IMR-90 (cell line): ENCODE measurements around the gene PRKCE. TPM values are rescaled to one million over a fixed set of nuclear protein-coding genes. Genes with fewer than 3 reads are reported as not detected.

ENCODE experiments used
- ATAC-seq: fragments of 200-7000 bp; cut with Tn5 transposase; 2 replicates; pipeline ENCODE4 v1.9.1; 2020; ENCODE audit warnings: low read depth, mild to moderate bottlenecking, moderate library complexity
- BruUV-seq: library from RNA; stranded (reverse); fragments of 400-500 nt; replicated peaks from 2 replicates; lab custom pipeline; 2021; lab: Mats Ljungman, UMichigan
- CTCF ChIA-PET: fragments of 300-600 bp; formaldehyde crosslinking; extraction: SDS; loops from one replicate; lab custom pipeline; 2021; ENCODE audit warnings: antibody characterized with exemption; lab: Yijun Ruan, JAX
- POLR2A ChIA-PET: fragments of 300-600 bp; sonication (Branson Sonifier 250); formaldehyde crosslinking; loops from one replicate; lab custom pipeline; 2022; ENCODE audit warnings: antibody characterized with exemption; ENCODE audit not compliant: unreplicated experiment; lab: Charles Lee
- DNase-seq: peaks from one replicate; pipeline ENCODE4 v3.0.0; 2013
- H2AFZ ChIP-seq: replicated peaks from 2 replicates; pipeline ENCODE3; 2013; ENCODE audit warnings: low read length, mild to moderate bottlenecking; ENCODE audit not compliant: poor library complexity
- H2AK5ac ChIP-seq: 2 replicates; pipeline ENCODE4 v1.6.1; 2013; ENCODE audit warnings: low read depth, low read length, inconsistent platforms
- H2AK9ac ChIP-seq: replicated peaks from 2 replicates; pipeline ENCODE3; 2013; ENCODE audit warnings: mild to moderate bottlenecking, low read depth, low read length, moderate library complexity; ENCODE audit not compliant: poor library complexity
- H2BK120ac ChIP-seq: 2 replicates; pipeline ENCODE4 v1.6.1; 2013; ENCODE audit warnings: low read depth, low read length, inconsistent platforms
- H2BK15ac ChIP-seq: 3 replicates; pipeline ENCODE4 v1.6.1; 2013; ENCODE audit warnings: low read depth, low read length, inconsistent platforms
- H2BK20ac ChIP-seq: 2 replicates; pipeline ENCODE4 v1.6.1; 2013; ENCODE audit warnings: low read depth, mild to moderate bottlenecking, inconsistent platforms, low read length, moderate library complexity
- H2BK5ac ChIP-seq: 2 replicates; pipeline ENCODE4 v1.6.1; 2013; ENCODE audit warnings: mild to moderate bottlenecking, low read depth, low read length, inconsistent platforms; ENCODE audit not compliant: poor library complexity, severe bottlenecking
- H3K14ac ChIP-seq: replicated peaks from 2 replicates; pipeline ENCODE4 v1.6.1; 2013; ENCODE audit warnings: low read depth, low read length, inconsistent platforms
- H3K18ac ChIP-seq: 2 replicates; pipeline ENCODE4 v1.6.1; 2013; ENCODE audit warnings: low read depth, low read length, control low read depth
- H3K23ac ChIP-seq: 2 replicates; pipeline ENCODE4 v1.6.1; 2013; ENCODE audit warnings: low read depth, low read length, inconsistent platforms
- H3K27ac ChIP-seq: 2 replicates; pipeline ENCODE4 v1.5.1; 2013; ENCODE audit warnings: mild to moderate bottlenecking, control low read depth, low read length; ENCODE audit not compliant: insufficient read depth
- H3K27me3 ChIP-seq: 2 replicates; pipeline ENCODE4 v1.6.1; 2013; ENCODE audit warnings: low read length; ENCODE audit not compliant: control insufficient read depth, insufficient read depth
- H3K36me3 ChIP-seq: 2 replicates; pipeline ENCODE4 v1.6.1; 2013; ENCODE audit warnings: low read length, mixed read lengths; ENCODE audit not compliant: control insufficient read depth, insufficient read depth
- H3K4ac ChIP-seq: 2 replicates; pipeline ENCODE4 v1.6.1; 2013; ENCODE audit warnings: low read depth, low read length, inconsistent platforms
- H3K4me1 ChIP-seq: 2 replicates; pipeline ENCODE4 v1.6.1; 2013; ENCODE audit warnings: low read length, mixed read lengths; ENCODE audit not compliant: control insufficient read depth, insufficient read depth
- H3K4me2 ChIP-seq: 2 replicates; pipeline ENCODE4 v1.6.1; 2013; ENCODE audit warnings: low read depth, mild to moderate bottlenecking, control low read depth, low read length, moderate library complexity
- H3K4me3 ChIP-seq: 2 replicates; pipeline ENCODE4 v1.5.1; 2013; ENCODE audit warnings: low read depth, mild to moderate bottlenecking, control low read depth, low read length, moderate library complexity; ENCODE audit not compliant: insufficient read depth
- H3K56ac ChIP-seq: 2 replicates; pipeline ENCODE4 v1.6.1; 2013; ENCODE audit warnings: low read length, inconsistent platforms; ENCODE audit not compliant: insufficient read depth; ENCODE audit errors: extremely low read depth
- H3K79me1 ChIP-seq, 2 experiments: 2 replicates each; pipeline ENCODE4 v1.6.1; 2013; ENCODE audit warnings: low read length in 2 of 2, inconsistent platforms in 1 of 2, low read depth in 1 of 2
- H3K9ac ChIP-seq: 2 replicates; pipeline ENCODE4 v1.6.1; 2013; ENCODE audit warnings: low read depth, low read length, control low read depth
- H3K9me1 ChIP-seq: 2 replicates; pipeline ENCODE4 v1.6.1; 2013; ENCODE audit warnings: low read length, inconsistent platforms; ENCODE audit not compliant: insufficient read depth
- H3K9me3 ChIP-seq: 2 replicates; pipeline ENCODE4 v1.6.1; 2013; ENCODE audit warnings: low read length; ENCODE audit not compliant: control insufficient read depth, insufficient read depth
- H4K20me1 ChIP-seq: 2 replicates; pipeline ENCODE4 v1.6.1; 2013; ENCODE audit warnings: low read length, inconsistent platforms; ENCODE audit not compliant: insufficient read depth
- H4K5ac ChIP-seq: 2 replicates; pipeline ENCODE4 v1.6.1; 2013; ENCODE audit warnings: mild to moderate bottlenecking, low read depth, low read length, control low read depth
- H4K8ac ChIP-seq, 2 experiments: 2 replicates each; pipeline ENCODE4 v1.6.1; 2013; ENCODE audit warnings: low read depth in 2 of 2, low read length in 2 of 2, control low read depth in 1 of 2, inconsistent platforms in 1 of 2
- H4K91ac ChIP-seq: 2 replicates; pipeline ENCODE4 v1.6.1; 2013; ENCODE audit warnings: low read depth, low read length, inconsistent platforms; ENCODE audit not compliant: insufficient read depth
- BHLHE40 ChIP-seq: fragments of 150-350 bp; IDR thresholded peaks from 2 replicates; pipeline ENCODE4 v1.6.1; 2016; ENCODE audit warnings: mild to moderate bottlenecking, low read depth, low read length
- CEBPB ChIP-seq: IDR thresholded peaks from 2 replicates; pipeline ENCODE4 v1.6.1; 2012; ENCODE audit warnings: low read depth, low read length, improper control_type of control experiment
- CTCF ChIP-seq: conservative IDR thresholded peaks from 2 replicates; pipeline ENCODE4 v1.5.1; 2012; ENCODE audit warnings: mild to moderate bottlenecking, low read depth, low read length, improper control_type of control experiment
- FOS ChIP-seq: fragments of 150-350 bp; IDR thresholded peaks from 2 replicates; pipeline ENCODE4 v1.6.1; 2016; ENCODE audit warnings: low read depth, low read length
- MAFK ChIP-seq: IDR thresholded peaks from 2 replicates; pipeline ENCODE4 v1.6.1; 2012; ENCODE audit warnings: low read depth, low read length, improper control_type of control experiment
- MAZ ChIP-seq: IDR thresholded peaks from 2 replicates; pipeline ENCODE4 v1.6.1; 2012; ENCODE audit warnings: low read depth, mild to moderate bottlenecking, low read length, improper control_type of control experiment, moderate library complexity, borderline replicate concordance
- MXI1 ChIP-seq: IDR thresholded peaks from 2 replicates; pipeline ENCODE4 v1.6.1; 2012; ENCODE audit warnings: low read depth, mild to moderate bottlenecking, low read length, moderate library complexity, borderline replicate concordance
- NFE2L2 ChIP-seq: fragments of 150-350 bp; IDR thresholded peaks from 2 replicates; pipeline ENCODE4 v1.6.1; 2016; ENCODE audit warnings: low read depth, mild to moderate bottlenecking, low read length
- RAD21 ChIP-seq: IDR thresholded peaks from 2 replicates; pipeline ENCODE4 v1.6.1; 2012; ENCODE audit warnings: low read length, improper control_type of control experiment
- RCOR1 ChIP-seq: IDR thresholded peaks from 2 replicates; pipeline ENCODE4 v1.6.1; 2012; ENCODE audit warnings: mild to moderate bottlenecking, low read length, improper control_type of control experiment; ENCODE audit not compliant: insufficient replicate concordance
- RFX5 ChIP-seq: IDR thresholded peaks from 2 replicates; pipeline ENCODE4 v1.8.0; 2012; ENCODE audit warnings: low read depth, mild to moderate bottlenecking, low read length, moderate library complexity
- SMC3 ChIP-seq: fragments of 150-350 bp; IDR thresholded peaks from 2 replicates; pipeline ENCODE4 v1.6.1; 2016; ENCODE audit warnings: low read depth, mild to moderate bottlenecking, antibody characterized with exemption, low read length, moderate library complexity
- WGBS, 2 experiments: methylation state at CpG; one replicate each; pipeline versions ENCODE4 v1.1.5 to v1.1.7; 2013; ENCODE audit warnings: missing lambda C conversion rate in 2 of 2; ENCODE audit not compliant: insufficient read length in 1 of 2; ENCODE audit errors: extremely low coverage in 2 of 2; 5-methylcytosine and 5-hydroxymethylcytosine counted together
- dilution Hi-C: fragments of 300-500 bp; cut with HindIII; formaldehyde crosslinking; loops from one replicate; pipeline ENCODE4 v1.14.3; 2018; ENCODE audit warnings: low sequenced_read_pairs; ENCODE audit not compliant: unreplicated experiment
- in situ Hi-C: fragments of 300-500 bp; cut with MboI; formaldehyde crosslinking; loops from 3 replicates; pipeline ENCODE4 v1.14.3; 2019; ENCODE audit warnings: low sequenced_read_pairs, inconsistent platforms, mixed read lengths
- intact Hi-C: fragments of 100-400 bp; cut with micrococcal nuclease; formaldehyde crosslinking; loops from 2 replicates; pipeline ENCODE4 v1.10.0; 2022
- polyA plus RNA-seq, 3 experiments: library from polyadenylated mRNA; depleted of rRNA; stranded (reverse); fragments of >200 nt; gene quantifications; 2 replicates each; pipeline ENCODE4 v1.2.3, GENCODE V29; 2012; ENCODE audit warnings: low replicate concordance in 1 of 3
- total RNA-seq: library from RNA; depleted of rRNA; stranded (reverse); fragments of >200 nt; gene quantifications from 2 replicates; pipeline ENCODE4 v1.2.3, GENCODE V29; 2012
- TF ChIP-seq, protein P1 (sequence below): fragments of 150-350 bp; IDR thresholded peaks from 2 replicates; pipeline ENCODE4 v1.6.1; 2016; ENCODE audit warnings: low read depth, mild to moderate bottlenecking, low read length, moderate library complexity, borderline replicate concordance

The PRKCE gene
- total and polyA plus RNA-seq, 2 of the 4 experiments (the other 2 are of a cell fraction), result 8.1 to 32.4 TPM

DNA sequence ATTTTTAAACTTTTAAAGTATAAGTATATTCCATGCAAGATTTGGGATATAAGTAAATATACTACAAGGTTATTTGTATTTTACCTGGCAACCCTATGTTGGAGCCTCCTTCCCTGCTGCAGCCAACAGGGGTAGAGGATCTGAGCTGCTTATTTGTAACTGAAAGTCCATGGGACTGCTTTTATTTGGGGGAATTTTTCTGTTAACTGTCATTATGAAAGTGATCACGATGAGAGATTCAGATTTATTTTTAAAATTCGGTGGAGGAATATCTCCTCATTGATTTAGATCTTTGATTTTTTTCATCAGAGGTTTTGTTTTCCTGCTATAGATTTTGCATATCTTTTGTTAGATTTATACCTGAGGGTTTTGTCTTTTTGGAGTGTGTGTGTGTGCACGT is 215.9 kb downstream of the PRKCE start:
- peaks cover 12% of the 10 kb centered on the region for H3K9me1 ChIP-seq
- no peak overlapping the region for H2AK5ac ChIP-seq
- H4K5ac ChIP-seq, result no peak overlapping the region
- peaks cover 0 to 14% of the 10 kb centered on the region in 2 experiments; a peak in 1 of 4 replicates for H3K79me1 ChIP-seq
- H3K23ac ChIP-seq, result no peak overlapping the region
- ChIA-PET POLR2A (no interaction called here), CTCF (interaction anchor here (0.7 kb wide), 1 partner anchor 21 kb away, joined by 3 read pairs; no protein-coding TSS in a partner anchor)
- in situ Hi-C loops, result no loop called here
- no peak overlapping the region for H3K4me2 ChIP-seq
- H3K4ac ChIP-seq, result no peak overlapping the region
- no peaks in the 10 kb centered on the region for H3K9me3 ChIP-seq
- H3K14ac ChIP-seq, result no peak overlapping the region
- no peak overlapping the region for H2BK15ac ChIP-seq
- H3K18ac ChIP-seq, result no peak overlapping the region
- no peak overlapping the region for H4K8ac ChIP-seq
- H2BK120ac ChIP-seq, result no peak overlapping the region
- no peaks in the 10 kb centered on the region for H3K36me3 ChIP-seq
- WGBS, 2 experiments, result no CpG with 5 or more reads among the region's 3 CpGs
- no peak overlapping the region for H2BK5ac ChIP-seq
- H4K20me1 ChIP-seq, result no peaks in the 10 kb centered on the region
- dilution Hi-C loops, result no loop called here
- no peak overlapping the region for H3K27ac ChIP-seq
- BruUV-seq, result no TSS peak
- TF ChIP-seq RAD21, result no peak
- TF ChIP-seq RCOR1, result no peak
- no peak for TF ChIP-seq CEBPB
- TF ChIP-seq BHLHE40, result no peak
- no peak for TF ChIP-seq NFE2L2
- no peak for TF ChIP-seq FOS
- TF ChIP-seq, protein P1, sequence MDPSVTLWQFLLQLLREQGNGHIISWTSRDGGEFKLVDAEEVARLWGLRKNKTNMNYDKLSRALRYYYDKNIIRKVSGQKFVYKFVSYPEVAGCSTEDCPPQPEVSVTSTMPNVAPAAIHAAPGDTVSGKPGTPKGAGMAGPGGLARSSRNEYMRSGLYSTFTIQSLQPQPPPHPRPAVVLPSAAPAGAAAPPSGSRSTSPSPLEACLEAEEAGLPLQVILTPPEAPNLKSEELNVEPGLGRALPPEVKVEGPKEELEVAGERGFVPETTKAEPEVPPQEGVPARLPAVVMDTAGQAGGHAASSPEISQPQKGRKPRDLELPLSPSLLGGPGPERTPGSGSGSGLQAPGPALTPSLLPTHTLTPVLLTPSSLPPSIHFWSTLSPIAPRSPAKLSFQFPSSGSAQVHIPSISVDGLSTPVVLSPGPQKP, result no peak
- TF ChIP-seq MXI1, result no peak
- TF ChIP-seq MAZ, result no peak
- no peak for TF ChIP-seq SMC3
- TF ChIP-seq RFX5, result no peak
- no peak for TF ChIP-seq CTCF
- no peak for TF ChIP-seq MAFK
- H2AFZ ChIP-seq, result no peak overlapping the region
- ATAC-seq (no peak), DNase-seq (no peak)
- peaks cover 7% of the 10 kb centered on the region for H3K4me1 ChIP-seq
- no peak overlapping the region for H3K9ac ChIP-seq
- no peak overlapping the region for H4K91ac ChIP-seq
- H2AK9ac ChIP-seq, result no peak overlapping the region
- no peak overlapping the region for H2BK20ac ChIP-seq
- no peaks in the 10 kb centered on the region for H3K27me3 ChIP-seq
- no peak overlapping the region for H3K4me3 ChIP-seq
- intact Hi-C loops, result no loop called here
- no peak overlapping the region for H3K56ac ChIP-seq
